Activated CD8-positive, alpha-beta memory T cell treated with anti-CD3 and anti-CD28 coated beads for 1 hour (primary cell): ENCODE measurements around the gene GMIP.
A peak's percentile ranks its signal among the peaks of the same experiment; 100 is the strongest.
"Not testable (repeated sequence)": the region's sequence is repeated elsewhere in the genome, so short reads cannot be mapped to it uniquely, and the experiment has no call there.

ENCODE experiments used
- DNase-seq, 2 donors: peaks; one replicate each; pipeline ENCODE4 v3.0.0-alpha.2; 2020; ENCODE audit warnings: low read depth in 1 of 2; ENCODE audit errors: extremely low read depth in 1 of 2

Gene GMIP

DNA sequence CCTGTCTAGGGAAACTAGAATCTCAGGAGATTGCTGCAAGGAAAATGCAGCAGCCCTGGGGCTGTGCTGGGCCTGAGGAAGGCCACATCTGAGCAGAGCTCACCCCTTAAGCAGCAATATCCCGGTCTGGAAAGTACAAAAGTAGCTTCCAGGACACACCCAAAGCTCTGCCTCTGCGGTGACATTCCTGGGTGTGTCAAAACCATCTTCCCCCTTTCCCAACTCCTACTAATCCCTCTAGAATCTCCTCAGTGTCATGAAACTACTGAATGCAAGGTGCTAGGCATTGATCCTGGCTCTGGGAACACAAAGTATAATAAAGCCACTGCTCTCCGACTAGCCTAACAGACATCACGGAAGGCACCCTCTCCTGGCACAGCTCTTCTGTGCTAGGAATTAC, 30.0 kb downstream of the GMIP start:
- no peak for DNase-seq

DNA sequence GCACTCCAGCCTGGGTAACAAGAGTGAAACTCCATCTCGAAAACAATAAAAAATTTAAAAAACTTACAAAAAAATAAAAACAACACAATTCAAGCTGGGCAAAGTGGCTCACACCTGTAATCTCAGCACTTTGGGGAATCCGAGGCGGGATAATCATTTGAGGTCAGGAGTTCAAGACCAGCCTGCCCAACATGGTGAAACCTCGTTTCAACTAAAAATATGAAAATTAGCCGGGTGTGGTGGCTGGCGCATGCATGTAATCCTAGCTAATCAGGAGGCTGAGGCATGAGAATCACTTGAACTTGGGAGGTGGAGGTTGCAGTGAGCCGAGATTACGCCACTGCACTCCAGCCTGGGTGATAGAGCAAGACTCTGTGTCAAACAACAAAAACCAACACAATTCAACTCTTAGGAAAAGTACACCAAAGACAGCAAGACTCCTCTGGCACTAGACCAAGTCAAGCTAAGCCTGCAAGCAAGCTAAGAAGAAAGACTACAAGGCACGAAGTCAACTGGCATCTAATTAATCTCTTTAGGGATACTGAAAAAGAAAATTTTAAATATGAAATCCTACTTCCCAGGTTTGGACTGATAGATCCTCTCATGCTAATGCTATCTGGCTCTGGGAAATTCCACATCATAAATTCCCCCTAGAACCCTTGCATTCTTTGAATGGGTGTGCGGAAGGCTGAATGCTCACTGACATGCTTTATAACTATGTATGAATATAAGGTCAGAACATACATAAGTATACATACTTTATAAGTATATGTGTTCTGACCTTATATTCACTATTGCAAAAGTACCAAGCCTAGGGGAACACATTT, 32.9 kb downstream of the GMIP start:
- no peak for DNase-seq

GRCh38 chr19:19606686-19607085, 36.8 kb downstream of the GMIP start:
- not testable (repeated sequence) for DNase-seq

DNA sequence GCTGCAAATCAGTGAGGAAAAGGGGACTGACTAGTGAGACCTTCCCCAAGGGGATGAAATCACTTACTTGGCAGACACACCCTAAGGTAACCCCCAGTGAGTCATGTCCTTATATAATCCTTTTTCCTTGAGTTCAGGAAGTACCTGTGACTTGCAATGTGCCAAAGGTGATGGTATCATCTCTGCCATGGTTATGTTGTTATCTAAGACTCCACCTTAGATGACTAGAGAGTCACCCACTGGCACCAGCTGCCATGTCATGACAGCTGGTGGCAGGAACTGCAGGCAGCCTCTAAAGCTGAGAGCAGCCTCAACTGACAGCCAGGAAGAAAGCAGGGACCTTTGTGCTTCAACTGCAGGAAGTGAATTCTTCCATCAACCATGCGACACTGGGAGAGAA, 37.4 kb downstream of the GMIP start:
- DNase-seq, result no peak

GRCh38 chr19:19602713-19603324, 40.6 kb downstream of the GMIP start:
- DNase-seq, result no peak

GRCh38 chr19:19602136-19602712, 41.2 kb downstream of the GMIP start:
- DNase-seq, result no peak

GRCh38 chr19:19600793-19601330, 42.6 kb downstream of the GMIP start:
- DNase-seq, result no peak

- DNase-seq, result peak in 1 of 2 donors; percentile 45
Measured at GRCh38 chr19:19598728-19599451, 44.6 kb downstream of the GMIP start.

- DNase-seq, result peak in 1 of 2 donors; percentile 34
Measured at GRCh38 chr19:19597809-19598306, 45.6 kb downstream of the GMIP start.

DNA sequence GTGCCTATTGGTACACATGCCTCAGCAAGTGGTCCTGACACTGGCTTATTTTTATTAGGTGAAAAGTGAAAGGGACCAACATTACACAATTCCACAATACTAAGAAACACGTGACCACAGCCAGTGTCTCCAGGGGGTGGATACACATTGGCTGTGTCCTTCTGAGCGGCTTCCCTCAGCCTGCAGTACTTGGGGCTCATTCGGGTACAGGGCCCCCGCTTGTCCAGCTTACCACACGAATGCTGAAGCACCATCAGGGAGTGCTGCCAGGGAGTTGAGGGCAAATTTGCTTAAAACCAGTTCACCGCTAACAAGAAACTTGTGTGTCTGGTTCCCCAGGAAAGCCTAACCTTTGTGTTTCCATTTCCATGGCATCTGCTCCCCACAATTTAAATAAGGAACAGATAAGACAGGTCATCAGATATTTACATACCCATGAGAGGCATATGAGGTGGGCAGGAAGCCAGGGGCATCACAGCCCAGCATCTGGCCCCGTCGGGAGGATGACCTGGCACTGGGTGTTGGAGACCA, 48.2 kb downstream of the GMIP start:
- DNase-seq, result no peak

DNA sequence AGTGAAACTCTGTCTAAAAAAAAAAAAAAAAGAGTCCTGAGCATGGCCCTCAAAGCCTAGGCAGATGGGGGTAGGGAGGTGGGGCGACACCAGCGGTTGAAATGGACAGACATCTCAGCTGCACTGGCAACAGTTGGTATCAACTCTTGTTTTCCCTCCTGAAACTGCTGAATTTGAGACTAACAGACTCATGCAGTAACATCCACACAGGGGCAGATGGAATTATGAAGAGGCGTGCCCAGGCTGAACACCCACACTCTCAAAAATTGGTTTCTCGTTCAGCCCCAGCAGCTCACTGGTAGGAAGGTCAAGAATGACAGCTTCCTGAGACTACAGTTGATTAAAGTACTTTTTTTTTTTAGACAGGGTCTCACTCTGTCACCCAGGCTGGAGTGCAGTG, 49.1 kb downstream of the GMIP start:
- no peak for DNase-seq

- DNase-seq, result no peak
Measured at GRCh38 chr19:19592690-19593089, 50.8 kb downstream of the GMIP start.

DNA sequence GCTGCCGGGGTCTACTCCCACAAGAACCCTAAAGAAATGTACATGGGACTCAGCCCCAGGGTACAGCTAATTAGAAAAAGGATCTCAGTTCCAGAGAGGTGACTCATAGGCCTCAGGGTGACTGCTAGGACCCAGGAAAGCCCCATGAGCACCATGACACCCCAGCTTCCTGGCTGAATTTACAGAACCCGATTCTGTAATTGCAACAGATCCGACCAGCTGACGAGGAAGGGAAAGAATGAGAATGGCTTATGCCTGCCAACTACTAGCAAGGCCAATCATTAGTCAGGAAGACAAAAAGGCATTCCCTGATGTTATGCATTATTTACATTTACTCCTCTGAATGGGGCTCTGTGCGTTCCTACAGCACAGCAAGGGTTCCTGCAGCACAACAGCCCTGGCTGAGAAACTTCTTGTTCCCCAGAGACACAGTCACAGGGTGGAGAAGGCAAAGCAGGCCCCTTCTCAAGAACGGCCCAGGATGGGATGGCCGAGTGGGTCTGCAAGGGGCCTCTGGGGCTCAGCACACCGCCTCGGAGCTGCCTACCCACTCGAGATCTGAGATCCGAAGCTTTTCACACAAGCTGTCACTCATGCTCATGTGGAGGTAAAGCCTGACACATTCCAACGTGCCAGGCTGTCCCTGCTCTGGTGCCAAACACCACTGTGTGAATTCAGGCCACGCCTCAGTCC, 52.2 kb downstream of the GMIP start:
- DNase-seq, result peak; percentile 32 to 41

DNA sequence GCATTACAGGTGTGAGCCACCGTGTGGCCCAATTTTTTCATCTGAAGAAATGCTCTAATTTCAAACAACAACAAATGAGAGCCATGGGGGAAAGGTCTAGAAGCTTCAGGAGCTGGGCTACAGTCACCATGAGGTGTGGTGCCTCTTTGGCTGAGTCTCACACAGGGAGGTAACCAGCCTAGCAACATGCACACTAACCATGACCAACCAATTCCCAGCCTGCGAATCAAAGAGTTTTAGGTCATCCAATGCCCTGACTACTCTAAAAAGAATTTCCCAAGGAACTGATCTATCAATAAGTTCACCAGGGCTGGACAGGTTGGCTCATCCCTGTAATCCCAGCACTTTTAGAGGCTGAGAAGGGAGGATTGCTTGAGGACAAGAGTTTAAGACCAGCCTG, 54.9 kb downstream of the GMIP start:
- DNase-seq, result no peak

DNA sequence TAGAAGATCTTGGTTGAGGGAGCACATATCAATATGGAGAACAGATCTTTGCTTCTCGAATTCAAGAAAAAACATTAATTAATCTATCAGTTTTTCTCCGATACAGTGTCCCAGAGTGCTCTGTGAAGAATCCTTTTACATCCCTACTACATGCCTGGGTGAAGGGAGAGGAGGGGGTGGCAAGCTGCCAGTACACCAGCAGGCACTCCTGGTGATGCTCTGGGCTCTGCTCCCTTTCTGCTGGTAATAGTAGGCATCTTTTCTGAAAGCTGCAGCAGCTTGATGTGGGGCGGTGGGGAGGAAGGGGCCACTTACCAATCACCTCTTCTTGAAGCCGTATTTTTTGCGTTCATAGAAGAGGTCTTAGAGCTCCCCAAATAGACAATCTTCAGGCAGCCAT, 55.7 kb downstream of the GMIP start:
- no peak for DNase-seq

- no peak for DNase-seq
Measured at GRCh38 chr19:19584356-19584755, 59.1 kb downstream of the GMIP start.

DNA sequence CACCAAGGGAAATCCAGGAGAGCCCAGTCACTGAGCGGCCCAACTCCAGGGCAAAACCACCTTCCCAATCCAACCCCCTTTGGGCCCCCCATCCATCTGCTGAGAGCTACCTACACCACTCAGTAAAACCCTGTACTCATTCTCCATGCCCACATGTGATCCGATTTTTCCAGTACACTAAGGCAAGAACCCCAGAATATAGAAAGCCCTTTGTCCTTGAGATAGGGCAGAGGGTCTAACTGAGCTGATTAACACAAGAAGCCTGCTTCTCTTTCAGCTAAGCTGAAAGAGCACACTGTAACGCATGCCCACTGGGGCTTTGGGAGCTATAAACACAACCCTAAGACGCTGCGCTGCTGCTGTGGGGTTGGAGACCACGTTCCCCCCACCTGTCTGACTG, 61.0 kb downstream of the GMIP start:
- no peak for DNase-seq

DNA sequence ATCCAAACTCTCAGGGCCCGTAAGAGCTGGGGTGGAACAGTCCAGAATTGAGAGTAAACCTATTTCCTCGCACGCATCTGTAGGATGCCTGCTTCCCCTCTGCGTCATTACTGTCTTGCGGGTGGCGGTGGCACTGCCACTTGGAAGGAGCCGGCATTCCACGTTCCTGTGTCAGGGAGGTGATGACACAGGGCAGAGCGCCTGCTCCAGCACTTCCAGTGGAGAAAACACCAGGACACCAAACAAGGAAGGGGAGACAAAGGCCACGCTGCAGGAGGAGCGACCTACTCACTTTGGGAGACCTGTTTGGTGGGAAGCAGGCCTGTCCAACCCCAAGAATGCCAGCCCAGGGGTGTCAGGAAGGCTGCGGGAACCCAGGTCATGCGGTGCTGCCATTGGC, 62.1 kb downstream of the GMIP start:
- DNase-seq, result no peak

DNA sequence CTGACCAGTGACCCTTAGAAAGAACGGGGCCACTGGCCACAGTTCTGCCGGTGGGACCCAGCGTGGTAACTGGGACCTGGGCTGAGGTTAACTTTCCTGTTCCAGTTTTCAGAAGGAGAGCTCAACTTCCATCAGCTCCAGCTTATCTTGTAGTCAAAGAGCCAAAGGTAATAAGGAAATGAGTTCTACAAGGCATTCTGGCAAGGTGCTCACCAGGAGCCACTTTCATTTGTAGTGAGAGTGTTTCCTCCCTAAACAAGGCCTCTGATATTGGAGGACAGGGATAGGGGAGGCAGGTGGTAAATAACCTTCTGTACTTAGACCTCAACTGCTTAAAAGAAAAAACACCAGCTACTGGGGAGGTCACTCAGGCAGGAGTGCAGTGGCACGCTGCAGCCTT, 63.0 kb downstream of the GMIP start:
- DNase-seq, result no peak
